OCI-LY7 (cell line): ENCODE results near the gene REV3L. TPM values are rescaled to one million over a fixed set of nuclear protein-coding genes. Genes with fewer than 3 reads are reported as not detected.

Source experiments
- BruUV-seq: library from RNA; stranded (reverse); fragments of 400-500 nt; replicated peaks from 2 replicates; lab custom pipeline; 2021; lab: Mats Ljungman, UMichigan
- CTCF ChIA-PET: fragments of 300-600 bp; sonication (Branson Sonifier 250); formaldehyde crosslinking; loops from one replicate; lab custom pipeline; 2022; ENCODE audit warnings: antibody characterized with exemption; ENCODE audit not compliant: unreplicated experiment; lab: Charles Lee
- POLR2A ChIA-PET: fragments of 300-600 bp; sonication (Branson Sonifier 250); formaldehyde crosslinking; loops from one replicate; lab custom pipeline; 2022; ENCODE audit warnings: antibody characterized with exemption; lab: Charles Lee
- DNase-seq: peaks from one replicate; pipeline ENCODE4 v3.0.0-alpha.2; 2015; ENCODE audit warnings: low spot score
- H2AFZ ChIP-seq: fragments of 200-600 bp; sonication (generic), shearing (Covaris generic); 2 replicates; pipeline ENCODE4 v1.6.1; 2014; ENCODE audit warnings: mild to moderate bottlenecking, antibody characterized with exemption, low read length, moderate library complexity
- H3K27ac ChIP-seq: fragments of 200-600 bp; sonication (generic); 2 replicates; pipeline ENCODE4 v1.5.1; 2014; ENCODE audit warnings: mixed run types, low read depth, mild to moderate bottlenecking, moderate library complexity, low read length, inconsistent platforms; ENCODE audit not compliant: poor library complexity, severe bottlenecking
- H3K36me3 ChIP-seq: fragments of 200-600 bp; sonication (generic); 2 replicates; pipeline ENCODE4 v1.6.1; 2014; ENCODE audit warnings: mild to moderate bottlenecking, antibody characterized with exemption, low read length, moderate library complexity, mixed read lengths; ENCODE audit not compliant: insufficient read depth
- H3K4me1 ChIP-seq: fragments of 200-600 bp; sonication (generic); 2 replicates; pipeline ENCODE4 v1.5.1; 2014; ENCODE audit warnings: mild to moderate bottlenecking, low read length; ENCODE audit not compliant: insufficient read depth, poor library complexity, severe bottlenecking
- H3K4me2 ChIP-seq: fragments of 200-600 bp; sonication (generic); 2 replicates; pipeline ENCODE4 v1.6.1; 2014; ENCODE audit warnings: mild to moderate bottlenecking, low read length
- H3K4me3 ChIP-seq: fragments of 200-600 bp; sonication (generic); 2 replicates; pipeline ENCODE4 v1.5.1; 2014; ENCODE audit warnings: mild to moderate bottlenecking, low read depth, low read length; ENCODE audit not compliant: poor library complexity, severe bottlenecking
- H3K79me2 ChIP-seq: fragments of 200-600 bp; sonication (generic); 2 replicates; pipeline ENCODE4 v1.6.1; 2016; ENCODE audit warnings: low read depth, mild to moderate bottlenecking, low read length, moderate library complexity, mixed read lengths; ENCODE audit not compliant: insufficient read depth
- H3K9me2 ChIP-seq: fragments of 200-600 bp; sonication (generic); 2 replicates; pipeline ENCODE4 v1.6.1; 2016; ENCODE audit warnings: mild to moderate bottlenecking, low read length, mixed read lengths; ENCODE audit not compliant: insufficient read depth
- H3K9me3 ChIP-seq: fragments of 200-600 bp; sonication (generic); 2 replicates; pipeline ENCODE4 v1.6.1; 2014; ENCODE audit warnings: mild to moderate bottlenecking, mixed run types, low read length, mixed read lengths
- H4K20me1 ChIP-seq: fragments of 200-600 bp; sonication (generic); 2 replicates; pipeline ENCODE4 v1.6.1; 2014; ENCODE audit warnings: mild to moderate bottlenecking, antibody characterized with exemption, low read length, moderate library complexity, mixed read lengths; ENCODE audit not compliant: insufficient read depth
- CTCF ChIP-seq: fragments of 200-600 bp; sonication (generic); conservative IDR thresholded peaks from 2 replicates; pipeline ENCODE4 v1.5.1; 2014; ENCODE audit warnings: mild to moderate bottlenecking, antibody characterized with exemption, low read length, moderate library complexity, mixed read lengths
- EZH2phosphoT487 ChIP-seq: fragments of 200-600 bp; sonication (generic); IDR thresholded peaks from 2 replicates; pipeline ENCODE4 v1.6.1; 2018; ENCODE audit warnings: low read depth, borderline replicate concordance, mild to moderate bottlenecking, mixed run types, antibody characterized with exemption, low read length, moderate library complexity, mixed read lengths
- intact Hi-C: fragments of 100-400 bp; cut with micrococcal nuclease; formaldehyde crosslinking; loops from one replicate; pipeline ENCODE4 v1.10.0; 2022; ENCODE audit not compliant: unreplicated experiment
- total RNA-seq, 2 experiments: library from RNA; depleted of rRNA in 1 of 2; stranded (reverse); fragments of >200 nt in 1 of 2; shearing (Covaris generic) in 1 of 2; gene quantifications; 2 replicates each; pipeline ENCODE4 v1.2.3, GENCODE V29; 2014 to 2022

Gene REV3L
- total RNA-seq, 2 experiments from 2014 or later, result 24.8 to 33.4 TPM

DNA sequence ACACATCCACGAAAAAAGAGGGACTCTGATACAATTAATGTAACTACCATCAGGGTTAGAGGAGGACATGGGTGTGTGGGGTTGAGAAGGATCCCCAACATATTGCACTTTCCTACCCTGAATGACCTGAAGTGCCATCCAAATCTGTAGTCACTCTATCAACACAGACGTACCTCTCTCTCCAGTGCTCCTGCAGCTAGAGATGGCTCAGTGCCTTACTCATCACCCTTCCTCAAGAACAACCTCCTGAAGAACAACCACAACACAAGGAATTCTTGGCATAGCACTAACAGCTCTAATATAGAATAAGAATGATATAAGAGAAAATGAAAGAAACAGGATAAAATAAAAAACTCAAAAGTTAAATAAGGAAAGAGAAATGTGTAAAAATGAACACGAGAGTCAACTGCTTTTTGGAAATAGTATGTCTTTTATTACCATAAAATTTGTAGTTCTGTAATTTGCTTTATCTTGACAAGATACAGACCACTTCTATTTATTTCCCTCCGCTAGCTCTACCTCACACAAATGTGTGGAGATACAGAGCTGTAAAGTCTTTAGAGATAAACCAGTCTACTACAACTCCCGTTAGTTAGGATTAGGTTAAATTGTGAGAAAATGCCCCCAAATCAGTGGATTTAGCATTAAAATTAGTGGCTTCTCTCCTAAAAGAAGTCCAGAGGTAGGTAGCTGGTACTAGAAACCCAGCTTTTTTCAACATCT lies 63.9 kb downstream of the REV3L start:
- no peak overlapping the region for H2AFZ ChIP-seq
- ChIA-PET CTCF (no interaction called here), POLR2A (interaction anchor here (0.7 to 2.1 kb wide), 2 partner anchors 9 to 29 kb away, joined by 3 to 9 read pairs; no protein-coding TSS in a partner anchor)
- TF ChIP-seq CTCF, result no peak
- no peak for TF ChIP-seq EZH2phosphoT487
- no peak overlapping the region for H3K4me2 ChIP-seq
- DNase-seq, result no peak
- no TSS peak for BruUV-seq
- H3K4me1 ChIP-seq, result peaks cover 14% of the 10 kb centered on the region
- H3K4me3 ChIP-seq, result no peak overlapping the region
- peaks cover 22% of the 10 kb centered on the region for H3K36me3 ChIP-seq
- H3K9me3 ChIP-seq, result no peaks in the 10 kb centered on the region
- H3K27ac ChIP-seq, result no peak overlapping the region
- H4K20me1 ChIP-seq, result peaks cover 20% of the 10 kb centered on the region; the same call in 1 of the 2 replicates
- peaks cover 75% of the 10 kb centered on the region for H3K79me2 ChIP-seq
- intact Hi-C loops, result no loop called here
- no peaks in the 10 kb centered on the region for H3K9me2 ChIP-seq

- no TSS peak for BruUV-seq
- Histone ChIP-seq H3K9me2 (0 out of 2 replicates have a peak, but pooled peaks cover 6% of the 10 kb centered on the region), H3K9me3 (no peaks in the 10 kb centered on the region), H3K27ac (no peak overlapping the region), H3K4me2 (no peak overlapping the region), H3K4me1 (peaks cover 8% of the 10 kb centered on the region), H2AFZ (no peak overlapping the region), H3K36me3 (peaks cover 34% of the 10 kb centered on the region), H3K79me2 (peaks cover 69% of the 10 kb centered on the region), H3K4me3 (no peak overlapping the region), H4K20me1 (peaks cover 9% of the 10 kb centered on the region; the same call in 1 of the 2 replicates)
- intact Hi-C loops, result no loop called here
- TF ChIP-seq EZH2phosphoT487, result no peak
- no peak for TF ChIP-seq CTCF
- CTCF ChIA-PET, result no interaction called here
- no peak for DNase-seq
- POLR2A ChIA-PET, result no interaction called here
Measured at GRCh38 chr6:111417946-111418345, 65.1 kb downstream of the REV3L start.

GRCh38 chr6:111417181-111417585 lies 65.8 kb downstream of the REV3L start:
- intact Hi-C loops, result no loop called here
- Histone ChIP-seq H3K4me1 (peaks cover 14% of the 10 kb centered on the region), H3K4me3 (no peak overlapping the region), H3K27ac (no peak overlapping the region), H3K4me2 (no peak overlapping the region), H2AFZ (no peak overlapping the region), H3K79me2 (peaks cover 65% of the 10 kb centered on the region), H4K20me1 (peaks cover 9% of the 10 kb centered on the region; the same call in 1 of the 2 replicates), H3K9me2 (0 out of 2 replicates have a peak, but pooled peaks cover 8% of the 10 kb centered on the region), H3K9me3 (no peaks in the 10 kb centered on the region), H3K36me3 (peaks cover 35% of the 10 kb centered on the region)
- BruUV-seq, result no TSS peak
- TF ChIP-seq CTCF, result no peak
- TF ChIP-seq EZH2phosphoT487, result no peak
- POLR2A ChIA-PET, result no interaction called here
- DNase-seq, result no peak
- CTCF ChIA-PET, result no interaction called here
